K562 (cell line): Measurements from ENCODE around the gene NQO2. TPM values are rescaled to one million over a fixed set of nuclear protein-coding genes. Genes with fewer than 3 reads are reported as not detected.

Source experiments
- ATAC-seq: fragments of 200-7000 bp; cut with Tn5 transposase; 3 replicates; pipeline ENCODE4 v1.9.1; 2020; ENCODE audit warnings: moderate library complexity
- BruUV-seq: library from RNA; stranded (reverse); fragments of 400-500 nt; replicated peaks from 2 replicates; lab custom pipeline; 2021; lab: Mats Ljungman, UMichigan
- CTCF ChIA-PET: fragments of 300-600 bp; formaldehyde crosslinking; extraction: SDS; loops from one replicate; lab custom pipeline; 2021; ENCODE audit warnings: low intra/inter-chr PET ratio; lab: Yijun Ruan, JAX
- POLR2A ChIA-PET: fragments of 300-600, 350-650 bp; sonication (Branson Sonifier 250); formaldehyde crosslinking; extraction: SDS; loops from one replicate; lab custom pipeline; 2021; ENCODE audit warnings: antibody characterized with exemption, inconsistent platforms; lab: Yijun Ruan, JAX
- DNase-seq, 4 experiments: peaks; one replicate each; pipeline versions ENCODE4 v3.0.0 to v3.0.0-alpha.2; 2011 to 2018; ENCODE audit warnings: low spot score in 3 of 4, mixed read lengths in 3 of 4; ENCODE audit errors: extremely low read depth in 1 of 4
- FAIRE-seq: peaks from 2 replicates; lab custom pipeline; 2011; peaks lifted over from hg19 to GRCh38; lab: Jason Lieb, UNC
- H2AFZ ChIP-seq: 2 replicates; pipeline ENCODE4 v1.6.0; 2011; ENCODE audit warnings: low read depth, low read length, control low read depth, inconsistent platforms
- H3K27ac ChIP-seq: fragments of 200-600 bp; 3 replicates; pipeline ENCODE4 v1.8.0; 2011; ENCODE audit warnings: low read depth, mild to moderate bottlenecking, control low read depth, inconsistent platforms, low read length, moderate library complexity, mixed read lengths; ENCODE audit errors: extremely low read depth
- H3K27me3 ChIP-seq, 2 experiments: fragments of 300-600 bp in 1 of 2; 2 replicates in 1 of 2; 3 replicates in 1 of 2; pipeline versions ENCODE4 v1.6.0 to v1.8.0; 2011; ENCODE audit warnings: inconsistent platforms in 2 of 2, low read length in 2 of 2, mild to moderate bottlenecking in 1 of 2, mixed read lengths in 1 of 2, moderate library complexity in 1 of 2; ENCODE audit not compliant: control insufficient read depth in 2 of 2, insufficient read depth in 2 of 2
- H3K36me3 ChIP-seq: fragments of 300-600 bp; 3 replicates; pipeline ENCODE4 v1.8.0; 2011; ENCODE audit warnings: mild to moderate bottlenecking, low read length, inconsistent platforms; ENCODE audit not compliant: control insufficient read depth, insufficient read depth
- H3K4me1 ChIP-seq, 2 experiments: fragments of 200-600 bp in 1 of 2; replicated peaks in 1 of 2; 2 replicates in 1 of 2; 3 replicates in 1 of 2; pipeline versions ENCODE4 v1.5.1 to v1.8.0; 2011; ENCODE audit warnings: inconsistent platforms in 2 of 2, low read length in 2 of 2, mild to moderate bottlenecking in 1 of 2, mixed read lengths in 1 of 2, moderate library complexity in 1 of 2; ENCODE audit not compliant: control insufficient read depth in 2 of 2, insufficient read depth in 2 of 2
- H3K4me2 ChIP-seq: 2 replicates; pipeline ENCODE4 v1.6.1; 2011; ENCODE audit warnings: low read length, control low read depth, inconsistent platforms, mixed read lengths; ENCODE audit not compliant: insufficient read depth
- H3K4me3 ChIP-seq: fragments of 200-600 bp; sonication (generic), shearing (Covaris generic); 2 replicates; pipeline ENCODE4 v1.5.1; 2016; ENCODE audit warnings: control low read depth, inconsistent platforms
- H3K79me2 ChIP-seq: fragments of 200-600 bp; 3 replicates; pipeline ENCODE4 v1.8.0; 2011; ENCODE audit warnings: low read length, inconsistent platforms; ENCODE audit not compliant: control insufficient read depth, insufficient read depth
- H3K9ac ChIP-seq, 2 experiments: 2 replicates each; pipeline versions ENCODE4 v1.6.0 to v1.6.1; 2011; ENCODE audit warnings: low read depth in 2 of 2, low read length in 2 of 2, control low read depth in 1 of 2, inconsistent platforms in 1 of 2, mild to moderate bottlenecking in 1 of 2, mixed read lengths in 1 of 2; ENCODE audit not compliant: insufficient read depth in 1 of 2
- H3K9me1 ChIP-seq: one replicate; pipeline ENCODE4 v1.6.0; 2011; ENCODE audit warnings: inconsistent platforms, mild to moderate bottlenecking, low read length, moderate library complexity; ENCODE audit not compliant: control insufficient read depth, insufficient read depth
- H3K9me3 ChIP-seq: replicated peaks from 2 replicates; pipeline ENCODE4 v1.5.1; 2011; ENCODE audit warnings: low read depth, low read length, inconsistent platforms; ENCODE audit not compliant: control insufficient read depth, insufficient read depth
- H4K20me1 ChIP-seq: replicated peaks from 2 replicates; pipeline ENCODE4 v1.6.1; 2011; ENCODE audit warnings: low read length, inconsistent platforms, mixed read lengths; ENCODE audit not compliant: control insufficient read depth, insufficient read depth
- ARID2 ChIP-seq: fragments of 450-650 bp; IDR thresholded peaks from 2 replicates; pipeline ENCODE4 v1.6.1; 2017; ENCODE audit warnings: antibody characterized with exemption, mild to moderate bottlenecking
- MAFF ChIP-seq: IDR thresholded peaks from 2 replicates; pipeline ENCODE4 v1.6.1; 2012; ENCODE audit warnings: low read length, improper control_type of control experiment
- NEUROD1 ChIP-seq: fragments of 150-350 bp; IDR thresholded peaks from 2 replicates; pipeline ENCODE4 v1.6.1; 2014; ENCODE audit warnings: borderline replicate concordance, low read length, low read depth; ENCODE audit not compliant: partially characterized antibody
- RFX7 ChIP-seq: fragments of 250-450 bp; sonication (Bioruptor Pico); IDR thresholded peaks from 2 replicates; pipeline ENCODE4 v1.5.1; 2021; ENCODE audit warnings: mild to moderate bottlenecking
- ZNF717 ChIP-seq: fragments of 250-450 bp; sonication (Bioruptor Pico); IDR thresholded peaks from 2 replicates; pipeline ENCODE4 v1.5.0; 2021
- WGBS: fragments of 100-300 bp; shearing (Covaris generic); methylation state at CpG from one replicate; pipeline ENCODE4 v1.1.6; 2016; ENCODE audit warnings: low coverage, mixed read lengths; ENCODE audit not compliant: insufficient coverage; ENCODE audit errors: missing lambda C conversion rate; 5-methylcytosine and 5-hydroxymethylcytosine counted together
- in situ Hi-C: fragments of 300-500 bp; cut with MboI; formaldehyde crosslinking; loops from 4 replicates; pipeline ENCODE4 v1.15.0; 2018; ENCODE audit warnings: inconsistent platforms, mixed read lengths
- intact Hi-C: fragments of 100-400 bp; cut with micrococcal nuclease; formaldehyde crosslinking; loops from 2 replicates; pipeline ENCODE4 v1.14.2; 2022
- polyA plus RNA-seq, 8 experiments: library from polyadenylated mRNA; depleted of rRNA in 4 of 8; stranded (reverse) in 5 of 8; unstranded in 3 of 8; fragments of >200 nt; fragmentation: Nextera tagmentation in 2 of 8; fragmentation: Illumina TruSeq in 1 of 8; extraction: Ambion mirVana in 2 of 8; extraction: Trizol in 1 of 8; gene quantifications; 2 replicates each; pipeline versions ENCODE4 v1.2.1 to v1.2.3, GENCODE V29; 2011 to 2014; ENCODE audit warnings: inconsistent platforms in 1 of 8, missing spikeins in 1 of 8
- total RNA-seq, 7 experiments: library from RNA; depleted of rRNA in 6 of 7; stranded (reverse); fragments of >200 nt in 6 of 7; fragmentation: Illumina TruSeq in 2 of 7; extraction: Trizol in 2 of 7; gene quantifications; 2 replicates each; pipeline versions ENCODE4 v1.2.1 to v1.2.3, GENCODE V29; 2011 to 2021; ENCODE audit warnings: low replicate concordance in 1 of 7
- TF ChIP-seq, protein P1 (sequence below): fragments of 250-450 bp; sonication (Bioruptor Pico); IDR thresholded peaks from 2 replicates; pipeline ENCODE4 v1.5.0; 2021; ENCODE audit warnings: mild to moderate bottlenecking, moderate library complexity
- TF ChIP-seq, protein P2 (sequence below): fragments of 450-650 bp; IDR thresholded peaks from 2 replicates; pipeline ENCODE4 v1.6.1; 2014; ENCODE audit warnings: low read depth, mild to moderate bottlenecking, moderate library complexity, borderline replicate concordance
- TF ChIP-seq, protein P3 (sequence below): fragments of 450-650 bp; formaldehyde crosslinking; IDR thresholded peaks from 2 replicates; pipeline ENCODE4 v1.4.0; 2020; ENCODE audit warnings: mild to moderate bottlenecking, mixed read lengths
- TF ChIP-seq, protein P4 (sequence below): fragments of 250-450 bp; sonication (Bioruptor Pico); IDR thresholded peaks from 2 replicates; pipeline ENCODE4 v1.8.0; 2022; ENCODE audit warnings: inconsistent platforms
- TF ChIP-seq, protein P5 (sequence below): fragments of 250-450 bp; sonication (Bioruptor Pico); IDR thresholded peaks from 2 replicates; pipeline ENCODE4 v1.4.0; 2020; ENCODE audit warnings: borderline replicate concordance

The NQO2 gene
- total and polyA plus RNA-seq, 9 of the 15 experiments (the other 6 are each of a cell fraction or from before 2014, with no cell fraction given): 54.6 to 214 (median 116) TPM

DNA sequence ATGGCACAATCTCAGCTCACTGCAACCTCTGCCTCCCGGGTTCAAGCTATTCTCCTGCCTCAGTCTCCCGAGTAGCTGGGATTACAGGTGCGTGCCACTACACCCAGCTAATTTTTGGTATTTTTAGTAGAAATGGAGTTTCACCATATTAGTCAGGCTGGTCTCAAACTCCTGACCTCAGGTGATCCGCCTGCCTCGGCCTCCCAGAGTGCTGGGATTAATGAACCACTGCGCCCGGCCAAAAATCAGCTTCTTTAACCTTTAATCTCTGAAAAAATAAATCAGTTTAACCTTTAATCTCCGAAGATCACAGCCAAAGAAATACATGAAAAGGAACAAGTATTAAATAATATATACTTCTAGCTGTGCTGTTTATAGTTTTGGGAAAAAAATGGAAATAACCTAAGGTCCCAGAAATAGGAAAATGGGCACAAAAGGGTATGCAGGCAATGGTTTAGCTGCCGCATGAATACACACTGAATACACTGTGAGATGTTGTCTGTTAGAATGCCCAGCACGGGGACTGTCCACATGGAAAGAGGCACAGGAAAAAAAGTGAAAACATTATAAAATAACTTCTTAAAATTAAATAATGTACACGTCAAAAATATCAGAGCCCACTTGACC lies 1.6 kb downstream of the NQO2 start:
- intact Hi-C loops (loop anchor here (2.0 kb wide), 1 partner anchor 22 kb away; no protein-coding TSS in a partner anchor), in situ Hi-C loops (loop anchor here (5.0 kb wide), 1 partner anchor 51 kb away; no protein-coding TSS in a partner anchor)
- H3K79me2 ChIP-seq: peaks cover 58% of the 10 kb centered on the region
- no peak for DNase-seq
- FAIRE-seq: no peak
- no peak for ATAC-seq
- no peaks in the 10 kb centered on the region for H4K20me1 ChIP-seq
- WGBS: 19% methylated on average over 11 of the region's 11 CpGs
- H3K9me1 ChIP-seq: no peaks in the 10 kb centered on the region
- H3K36me3 ChIP-seq: peaks cover 41% of the 10 kb centered on the region
- ChIA-PET CTCF (interaction anchor here (0.5 to 1.4 kb wide), 4 partner anchors 45 to 210 kb away, joined by 3 to 5 read pairs (median 4); no protein-coding TSS in a partner anchor), POLR2A (interaction anchor here (0.6 to 7.2 kb wide), 31 partner anchors 9 to 302 kb away, joined by 3 to 95 read pairs (median 6); partner anchors contain the start of genes RIPK1, SERPINB1 and SERPINB9)
- H3K4me1 ChIP-seq: peaks cover 23 to 27% of the 10 kb centered on the region in 2 experiments; a peak in 4 of 5 replicates
- H3K4me3 ChIP-seq: peak overlapping the region; percentile 86
- no peaks in the 10 kb centered on the region for H3K27me3 ChIP-seq
- BruUV-seq: no TSS peak
- H3K27ac ChIP-seq: peak overlapping the region; percentile 69
- no peak overlapping the region for H2AFZ ChIP-seq
- H3K4me2 ChIP-seq: peak overlapping the region; percentile 89
- 0 out of 2 replicates have a peak, but pooled peaks cover 2% of the 10 kb centered on the region for H3K9me3 ChIP-seq
- H3K9ac ChIP-seq: peak overlapping the region; percentile 41 to 90; a peak in 2 of 4 replicates
- no peak for TF ChIP-seq RFX7 (CRISPR knock-in tag)
- no peak for TF ChIP-seq NEUROD1
- no peak for TF ChIP-seq MAFF
- TF ChIP-seq ZNF717 (CRISPR knock-in tag): no peak
- TF ChIP-seq, protein P1, sequence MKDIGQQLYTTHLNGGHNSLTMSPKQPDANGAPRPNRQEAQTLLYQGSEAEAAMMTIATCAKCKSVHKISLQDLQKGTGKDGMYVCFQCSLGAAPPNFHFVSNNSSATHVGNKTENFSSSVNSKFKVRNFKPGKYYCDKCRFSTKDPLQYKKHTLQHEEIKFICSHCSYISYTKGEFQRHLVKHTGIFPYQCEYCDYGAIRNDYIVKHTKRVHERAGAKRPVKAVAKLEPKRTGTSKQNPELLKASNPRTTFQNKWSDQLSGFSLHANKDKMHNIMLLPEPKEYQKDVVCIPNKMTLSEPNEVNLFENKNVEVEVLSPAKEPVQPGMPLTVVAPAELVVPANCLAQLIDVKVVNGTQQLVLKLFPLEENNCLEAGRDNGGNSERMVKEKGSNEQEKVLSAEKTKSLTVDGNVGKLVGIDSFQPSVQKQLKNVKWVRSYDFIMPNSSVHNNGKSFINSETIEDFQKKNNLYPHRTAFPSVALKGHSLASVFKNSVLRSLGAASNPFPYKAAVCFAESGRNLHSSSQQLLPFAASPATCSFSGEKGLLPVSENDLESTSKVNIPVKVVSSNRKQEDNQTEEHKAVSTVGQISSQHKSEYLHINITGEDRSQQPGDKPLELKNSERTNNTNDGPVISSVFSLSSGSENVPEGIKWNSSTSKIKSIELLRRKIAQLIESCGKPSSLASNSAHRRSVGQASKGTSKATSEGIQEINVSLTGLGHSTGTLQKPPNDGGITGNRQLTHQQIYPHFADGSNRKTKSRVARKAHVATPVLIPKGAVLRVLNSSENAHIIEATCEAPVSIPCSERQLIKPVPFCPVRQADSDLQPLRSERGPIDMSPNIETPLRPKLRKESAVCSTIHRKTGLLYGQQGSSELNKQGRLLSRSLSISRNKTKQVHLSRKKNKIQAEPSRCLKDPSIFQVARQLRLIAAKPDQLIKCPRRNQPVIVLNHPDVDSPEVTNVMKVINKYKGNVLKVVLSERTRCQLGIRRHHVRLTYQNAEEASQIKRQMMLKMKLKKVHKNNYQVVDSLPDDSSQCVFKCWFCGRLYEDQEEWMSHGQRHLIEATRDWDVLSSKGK: 0 out of 2 replicates have a peak, but pooled peaks have one; percentile 62
- no peak for TF ChIP-seq ARID2
- TF ChIP-seq, protein P2, sequence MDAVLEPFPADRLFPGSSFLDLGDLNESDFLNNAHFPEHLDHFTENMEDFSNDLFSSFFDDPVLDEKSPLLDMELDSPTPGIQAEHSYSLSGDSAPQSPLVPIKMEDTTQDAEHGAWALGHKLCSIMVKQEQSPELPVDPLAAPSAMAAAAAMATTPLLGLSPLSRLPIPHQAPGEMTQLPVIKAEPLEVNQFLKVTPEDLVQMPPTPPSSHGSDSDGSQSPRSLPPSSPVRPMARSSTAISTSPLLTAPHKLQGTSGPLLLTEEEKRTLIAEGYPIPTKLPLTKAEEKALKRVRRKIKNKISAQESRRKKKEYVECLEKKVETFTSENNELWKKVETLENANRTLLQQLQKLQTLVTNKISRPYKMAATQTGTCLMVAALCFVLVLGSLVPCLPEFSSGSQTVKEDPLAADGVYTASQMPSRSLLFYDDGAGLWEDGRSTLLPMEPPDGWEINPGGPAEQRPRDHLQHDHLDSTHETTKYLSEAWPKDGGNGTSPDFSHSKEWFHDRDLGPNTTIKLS: no peak
- TF ChIP-seq, protein P3, sequence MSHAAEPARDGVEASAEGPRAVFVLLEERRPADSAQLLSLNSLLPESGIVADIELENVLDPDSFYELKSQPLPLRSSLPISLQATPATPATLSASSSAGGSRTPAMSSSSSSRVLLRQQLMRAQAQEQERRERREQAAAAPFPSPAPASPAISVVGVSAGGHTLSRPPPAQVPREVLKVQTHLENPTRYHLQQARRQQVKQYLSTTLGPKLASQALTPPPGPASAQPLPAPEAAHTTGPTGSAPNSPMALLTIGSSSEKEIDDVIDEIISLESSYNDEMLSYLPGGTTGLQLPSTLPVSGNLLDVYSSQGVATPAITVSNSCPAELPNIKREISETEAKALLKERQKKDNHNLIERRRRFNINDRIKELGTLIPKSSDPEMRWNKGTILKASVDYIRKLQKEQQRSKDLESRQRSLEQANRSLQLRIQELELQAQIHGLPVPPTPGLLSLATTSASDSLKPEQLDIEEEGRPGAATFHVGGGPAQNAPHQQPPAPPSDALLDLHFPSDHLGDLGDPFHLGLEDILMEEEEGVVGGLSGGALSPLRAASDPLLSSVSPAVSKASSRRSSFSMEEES (CRISPR knock-in tag): no peak
- TF ChIP-seq, protein P4, sequence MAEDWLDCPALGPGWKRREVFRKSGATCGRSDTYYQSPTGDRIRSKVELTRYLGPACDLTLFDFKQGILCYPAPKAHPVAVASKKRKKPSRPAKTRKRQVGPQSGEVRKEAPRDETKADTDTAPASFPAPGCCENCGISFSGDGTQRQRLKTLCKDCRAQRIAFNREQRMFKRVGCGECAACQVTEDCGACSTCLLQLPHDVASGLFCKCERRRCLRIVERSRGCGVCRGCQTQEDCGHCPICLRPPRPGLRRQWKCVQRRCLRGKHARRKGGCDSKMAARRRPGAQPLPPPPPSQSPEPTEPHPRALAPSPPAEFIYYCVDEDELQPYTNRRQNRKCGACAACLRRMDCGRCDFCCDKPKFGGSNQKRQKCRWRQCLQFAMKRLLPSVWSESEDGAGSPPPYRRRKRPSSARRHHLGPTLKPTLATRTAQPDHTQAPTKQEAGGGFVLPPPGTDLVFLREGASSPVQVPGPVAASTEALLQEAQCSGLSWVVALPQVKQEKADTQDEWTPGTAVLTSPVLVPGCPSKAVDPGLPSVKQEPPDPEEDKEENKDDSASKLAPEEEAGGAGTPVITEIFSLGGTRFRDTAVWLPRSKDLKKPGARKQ (CRISPR knock-in tag): 0 out of 2 replicates have a peak, but pooled peaks have one; percentile 53
- TF ChIP-seq, protein P5, sequence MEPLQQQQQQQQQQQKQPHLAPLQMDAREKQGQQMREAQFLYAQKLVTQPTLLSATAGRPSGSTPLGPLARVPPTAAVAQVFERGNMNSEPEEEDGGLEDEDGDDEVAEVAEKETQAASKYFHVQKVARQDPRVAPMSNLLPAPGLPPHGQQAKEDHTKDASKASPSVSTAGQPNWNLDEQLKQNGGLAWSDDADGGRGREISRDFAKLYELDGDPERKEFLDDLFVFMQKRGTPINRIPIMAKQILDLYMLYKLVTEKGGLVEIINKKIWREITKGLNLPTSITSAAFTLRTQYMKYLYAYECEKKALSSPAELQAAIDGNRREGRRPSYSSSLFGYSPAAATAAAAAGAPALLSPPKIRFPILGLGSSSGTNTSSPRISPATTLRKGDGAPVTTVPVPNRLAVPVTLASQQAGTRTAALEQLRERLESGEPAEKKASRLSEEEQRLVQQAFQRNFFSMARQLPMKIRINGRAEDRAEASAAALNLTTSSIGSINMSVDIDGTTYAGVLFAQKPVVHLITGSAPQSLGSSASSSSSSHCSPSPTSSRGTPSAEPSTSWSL (CRISPR knock-in tag): no peak
